Cerebellar cortex (tissue), 1 donor: ENCODE results near the gene FOXP2.
"Not testable (repeated sequence)": the region's sequence is repeated elsewhere in the genome, so short reads cannot be mapped to it uniquely, and the experiment has no call there.

Source experiments
- DNase-seq: peaks from one replicate; pipeline ENCODE4 v3.0.0-alpha.2; 2015; ENCODE audit warnings: low spot score

The FOXP2 gene

GRCh38 chr7:114414156-114415063, at the start of gene FOXP2:
TSS of gene FOXP2 (plus strand) at chr7:114414815. CDS start at chr7:114426512, 11,697 bp downstream.
- DNase-seq = no peak

DNA sequence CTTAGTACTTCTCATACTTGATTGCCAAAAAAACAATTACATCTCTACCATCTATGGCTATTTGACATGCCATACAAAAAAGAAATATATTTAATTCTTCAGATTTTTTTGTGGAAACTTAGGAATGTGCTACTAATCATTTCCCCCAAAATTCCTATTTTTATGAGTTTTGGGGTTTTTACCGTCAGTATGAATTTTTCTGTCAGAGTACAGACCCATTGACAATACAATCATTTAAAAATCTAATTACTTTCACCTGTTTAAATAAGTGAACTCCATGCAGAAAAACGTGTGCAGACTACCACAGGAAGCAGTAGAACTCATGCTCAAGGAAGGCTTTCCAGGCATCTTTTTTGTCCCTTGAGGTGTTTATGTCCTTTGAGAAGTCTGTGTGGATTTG, 48.8 kb upstream of the FOXP2 start:
- DNase-seq = no peak

DNA sequence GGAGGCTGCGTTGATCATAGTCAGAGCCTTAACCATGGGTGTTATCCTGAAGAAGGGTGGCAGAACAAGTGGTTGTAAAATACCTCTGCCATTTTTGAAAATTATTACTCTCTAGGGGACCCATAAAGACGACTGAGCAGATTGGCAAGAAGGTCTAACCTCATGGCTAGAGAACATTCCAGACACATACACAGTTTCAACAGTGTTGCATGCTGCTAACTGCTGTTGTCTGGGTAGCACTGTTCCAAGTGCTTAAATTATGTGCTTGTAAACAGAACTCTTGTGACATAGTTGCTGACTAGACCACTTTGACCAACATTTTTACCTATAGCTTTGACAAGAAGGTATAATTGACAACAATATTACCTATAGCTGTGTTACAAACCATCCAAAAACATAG, 46.1 kb upstream of the FOXP2 start:
- no peak for DNase-seq

DNA sequence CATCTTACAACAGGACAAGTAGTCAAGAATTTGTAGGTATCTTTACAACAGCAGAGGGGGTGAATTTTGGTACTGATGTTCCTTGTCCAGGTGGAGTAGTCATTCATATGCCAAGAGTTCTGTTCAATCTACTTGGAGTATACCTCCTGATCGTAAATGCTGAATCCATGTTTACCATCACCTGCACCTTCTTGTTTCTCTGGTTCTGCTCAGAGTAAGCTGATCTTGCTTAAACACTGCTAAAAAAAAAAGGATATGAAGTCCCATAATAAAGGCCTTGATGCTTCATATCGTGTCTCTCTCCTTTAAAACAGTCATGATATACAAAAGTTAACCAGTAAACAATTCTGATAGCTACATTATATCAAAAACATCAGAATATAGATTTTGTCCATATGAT, 45.3 kb upstream of the FOXP2 start:
- no peak for DNase-seq

DNA sequence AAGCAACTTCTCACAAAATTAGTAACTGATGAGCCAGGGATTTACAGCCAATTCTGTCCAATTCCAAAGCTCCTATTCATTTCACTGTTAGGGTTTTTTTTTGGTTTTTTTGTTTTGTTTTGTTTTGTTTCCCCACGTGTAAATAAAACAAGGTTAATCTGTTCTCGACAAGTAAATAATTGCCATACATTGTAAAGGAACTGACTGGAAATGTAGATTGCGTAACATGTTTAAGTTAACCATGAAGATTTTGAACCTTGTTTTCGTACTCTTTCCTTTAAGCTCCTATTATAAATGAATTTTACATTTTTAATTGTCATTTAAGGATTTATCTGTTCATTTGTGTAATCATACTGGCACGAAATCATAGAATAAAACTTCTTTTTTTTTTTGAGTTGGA, 42.0 kb upstream of the FOXP2 start:
- DNase-seq = no peak

DNA sequence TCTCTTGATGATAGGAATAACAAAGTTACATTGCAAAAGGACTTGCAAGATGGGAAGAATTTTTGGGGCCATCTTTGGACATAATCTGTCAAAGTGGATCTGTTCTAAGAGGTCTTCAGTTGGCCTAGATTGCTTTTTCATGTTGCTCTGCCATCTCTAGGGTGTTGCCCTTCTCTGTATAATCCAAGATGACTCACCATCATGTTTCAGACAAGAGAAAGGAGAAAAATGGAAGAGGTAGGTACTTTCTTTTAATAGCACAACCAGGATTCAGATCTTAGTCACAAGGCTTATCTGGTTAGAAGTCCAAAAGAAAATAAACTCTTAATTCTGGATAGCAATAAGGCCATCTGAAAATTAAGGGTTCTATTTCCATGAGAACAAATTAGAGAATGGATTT, 38.7 kb upstream of the FOXP2 start:
- DNase-seq = no peak

DNA sequence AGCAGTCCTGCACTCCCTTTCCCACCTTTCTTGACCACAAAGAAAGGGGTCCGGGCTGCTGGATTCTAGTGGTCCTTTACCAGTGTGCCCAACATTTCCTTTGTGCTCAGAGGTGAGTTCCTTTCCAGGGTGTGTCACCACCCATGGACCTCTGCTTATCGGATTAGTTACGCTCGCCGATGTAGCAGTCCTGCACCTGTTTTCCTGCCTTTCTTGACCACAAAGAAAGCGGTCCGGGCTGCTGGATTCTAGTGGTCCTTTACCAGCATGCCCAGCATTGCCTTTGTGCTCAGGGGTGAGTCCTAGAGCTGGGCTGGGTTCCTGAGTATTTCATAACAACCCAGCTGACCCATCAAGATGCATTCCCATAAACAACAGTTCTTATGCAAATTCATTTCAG, 30.7 kb upstream of the FOXP2 start:
- not testable (repeated sequence) for DNase-seq

GRCh38 chr7:114384346-114384745, 30.3 kb upstream of the FOXP2 start:
- not testable (repeated sequence) for DNase-seq

DNA sequence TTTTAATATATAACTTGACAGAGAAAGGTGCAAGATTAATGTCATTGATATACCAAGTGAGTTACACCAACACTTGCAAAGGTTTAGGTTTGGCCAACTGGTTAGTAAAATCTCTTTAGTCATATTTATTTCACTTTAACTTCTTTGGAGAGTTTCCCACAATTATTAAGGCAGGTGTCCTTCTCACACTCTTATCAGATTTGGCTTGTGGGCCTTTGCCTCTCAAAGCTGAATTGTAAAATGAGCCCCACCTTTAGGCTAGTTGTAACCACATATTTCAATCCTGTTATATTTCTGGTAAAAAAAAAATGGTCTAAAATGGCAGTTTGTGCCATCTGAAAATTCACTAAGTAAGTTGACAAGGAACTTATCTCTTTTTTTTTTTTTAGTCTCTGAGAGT, 26.6 kb upstream of the FOXP2 start:
- DNase-seq = no peak

DNA sequence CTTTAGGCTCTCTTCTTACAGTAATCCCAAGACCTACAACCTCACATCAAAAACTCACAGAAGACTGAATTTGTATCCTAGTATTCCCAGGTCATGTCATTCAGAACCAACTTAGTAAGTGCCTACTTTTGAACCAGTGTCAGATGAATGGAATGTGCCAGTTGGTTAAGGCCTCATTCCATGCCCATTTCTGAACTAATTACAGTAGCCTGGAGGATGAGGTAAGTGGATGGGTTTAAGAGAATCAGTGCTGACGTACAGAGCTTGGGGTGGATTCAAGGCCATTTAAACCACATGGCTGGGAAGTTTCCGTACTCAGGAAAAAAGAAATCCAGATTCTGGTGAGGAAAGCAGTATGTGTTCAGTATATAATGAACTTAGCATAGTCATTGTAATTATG, 21.9 kb upstream of the FOXP2 start:
- no peak for DNase-seq

DNA sequence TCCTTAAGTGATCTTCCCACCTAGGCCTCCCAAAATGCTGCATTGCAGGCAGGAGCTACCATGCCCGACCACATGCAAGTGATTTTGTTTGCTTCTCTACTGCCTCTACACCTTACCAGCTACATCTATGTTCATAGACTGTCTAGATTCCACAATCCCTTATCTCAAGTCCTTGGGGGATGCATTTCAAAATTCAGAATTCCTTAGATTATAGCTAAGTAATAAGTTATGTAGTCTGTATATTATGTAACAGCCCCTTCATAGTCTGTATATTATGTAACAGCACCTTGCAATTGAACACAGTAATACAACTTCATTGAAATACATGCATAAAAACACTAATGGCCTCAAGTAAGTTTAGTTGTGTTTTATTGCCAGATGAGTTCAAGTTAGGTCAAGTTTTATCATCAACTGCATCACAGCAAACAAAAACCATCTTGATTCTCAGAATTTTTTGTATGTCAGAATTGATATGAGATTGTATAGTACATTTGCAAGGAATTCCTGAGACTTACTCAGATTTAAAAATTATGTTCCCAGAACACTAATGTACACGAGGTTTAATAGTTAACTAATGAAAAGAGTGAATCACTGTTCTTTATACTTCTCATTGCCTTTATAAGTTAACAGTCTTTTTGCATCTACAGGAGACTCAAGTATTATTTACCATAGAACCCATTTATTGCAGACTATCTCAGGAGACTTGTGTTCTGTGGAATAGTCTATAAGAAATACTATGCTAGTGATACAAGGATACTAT, 11.6 kb upstream of the FOXP2 start:
- DNase-seq = no peak

DNA sequence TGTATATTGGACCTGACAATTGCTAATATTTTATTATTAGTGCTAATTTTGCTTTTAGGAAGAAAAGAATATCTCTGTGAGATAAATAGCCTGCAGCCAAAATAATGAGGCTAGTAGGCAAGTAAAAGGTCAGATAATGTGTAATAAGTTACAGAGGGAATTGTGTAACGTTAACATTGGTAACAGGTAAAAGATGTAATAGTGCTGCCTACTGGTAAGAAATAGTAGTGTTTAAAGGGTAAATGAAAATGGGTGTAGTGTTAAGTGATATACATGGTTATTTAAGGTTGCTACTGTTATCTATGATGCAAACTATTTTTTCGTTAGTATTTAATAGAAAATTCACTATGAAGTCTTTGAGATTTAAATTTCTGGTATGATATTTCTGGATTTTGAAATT, 9.2 kb upstream of the FOXP2 start:
- DNase-seq = no peak

DNA sequence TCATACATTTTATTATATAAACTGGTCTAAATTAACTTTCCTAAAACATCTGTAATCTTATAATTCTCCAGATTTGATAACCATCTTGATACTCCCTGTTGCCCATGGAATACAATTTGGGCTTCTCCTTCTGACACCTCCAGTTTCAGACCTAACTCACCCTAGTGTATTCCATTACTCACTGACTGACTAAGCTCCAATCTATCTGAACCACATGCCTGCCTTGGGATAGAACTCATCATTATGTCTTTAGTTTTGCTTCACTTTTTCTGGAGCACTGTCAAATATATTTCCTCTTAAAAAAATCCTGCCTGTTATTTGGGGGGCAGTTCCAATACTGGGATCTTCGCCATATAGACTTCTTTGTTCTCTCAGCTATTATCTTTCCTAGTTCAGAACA, 4.9 kb upstream of the FOXP2 start:
- no peak for DNase-seq

- DNase-seq = no peak
Observed at GRCh38 chr7:114412548-114412947, 2.1 kb upstream of the FOXP2 start.

- no peak for DNase-seq
Observed at GRCh38 chr7:114413761-114414155, 857 bp upstream of the FOXP2 start.

DNA sequence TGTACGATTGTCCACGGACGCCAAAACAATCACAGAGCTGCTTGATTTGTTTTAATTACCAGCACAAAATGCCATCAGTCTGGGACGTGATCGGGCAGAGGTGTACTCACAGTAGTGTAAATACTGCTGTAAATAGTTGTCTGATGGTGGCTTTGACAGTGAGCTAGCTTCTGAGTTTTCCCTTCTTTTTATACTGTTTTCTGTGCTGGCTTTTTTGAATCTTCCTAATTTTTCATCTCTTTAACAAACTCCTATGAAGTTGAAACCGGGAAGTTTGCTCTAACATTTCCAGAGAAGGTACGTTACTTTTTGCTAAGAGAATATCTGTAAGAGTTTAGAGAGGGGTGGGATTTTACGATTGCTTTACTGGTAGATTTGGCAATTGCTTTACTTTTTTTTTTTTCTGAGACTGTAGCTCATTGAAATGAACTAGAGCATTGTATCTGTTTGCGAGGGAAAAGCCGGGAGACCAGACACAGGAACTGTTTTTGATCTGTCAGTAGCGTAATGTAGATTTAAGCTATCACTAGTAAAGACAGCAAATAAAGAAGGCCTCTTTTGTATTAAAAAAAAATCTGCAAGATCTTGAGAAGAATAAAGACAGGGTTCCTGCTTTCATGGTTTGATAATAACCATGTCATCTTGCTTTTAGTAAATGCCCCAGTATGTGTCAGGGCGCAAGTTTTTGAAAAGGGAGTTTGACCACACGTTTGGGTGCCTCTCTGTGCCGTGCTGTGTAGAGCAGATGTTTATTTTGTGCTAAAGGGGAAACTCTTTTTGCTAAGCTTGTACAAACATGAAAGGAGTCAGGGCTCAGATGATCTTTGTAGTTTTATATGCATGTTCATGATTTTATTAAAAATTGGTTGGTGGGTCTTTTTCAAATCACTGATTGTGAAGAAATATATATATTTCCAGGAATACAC, 712 bp downstream of the FOXP2 start:
- DNase-seq = no peak

- DNase-seq = no peak
Observed at GRCh38 chr7:114416129-114416990, 1.7 kb downstream of the FOXP2 start.

DNA sequence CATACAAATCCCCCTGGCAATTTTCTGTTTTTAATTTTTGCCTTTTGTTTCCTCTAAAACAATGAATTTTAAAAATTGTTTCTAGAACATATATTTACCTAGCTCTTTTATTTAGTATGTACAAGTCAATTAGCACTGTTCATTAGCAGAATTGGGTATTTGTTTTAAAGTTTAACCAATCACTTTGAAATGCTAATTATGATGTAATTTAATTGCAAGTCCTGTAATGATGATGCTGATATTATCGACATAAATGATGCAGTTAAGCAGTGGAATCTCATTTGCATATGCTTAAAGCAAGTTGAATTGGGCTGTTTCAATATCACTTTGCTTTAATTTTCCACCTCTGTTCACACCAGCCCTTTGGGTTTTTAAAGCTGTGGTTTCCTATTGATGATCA, 2.7 kb downstream of the FOXP2 start:
- no peak for DNase-seq

- DNase-seq = no peak
Observed at GRCh38 chr7:114418117-114418516, 3.5 kb downstream of the FOXP2 start.

GRCh38 chr7:114419441-114420272, 5.0 kb downstream of the FOXP2 start:
- no peak for DNase-seq
